HG03558 (cell line): ENCODE data around the gene STN1.
"Not testable (repeated sequence)": the region's sequence is repeated elsewhere in the genome, so short reads cannot be mapped to it uniquely, and the experiment has no call there.

Source experiments
- ATAC-seq: cut with Tn5 transposase; IDR thresholded peaks from one replicate; pipeline ENCODE4 v1.9.1; 2021; ENCODE audit warnings: moderate number of reproducible peaks; ENCODE audit not compliant: unreplicated experiment; ENCODE audit errors: extremely low read depth

Gene STN1

DNA sequence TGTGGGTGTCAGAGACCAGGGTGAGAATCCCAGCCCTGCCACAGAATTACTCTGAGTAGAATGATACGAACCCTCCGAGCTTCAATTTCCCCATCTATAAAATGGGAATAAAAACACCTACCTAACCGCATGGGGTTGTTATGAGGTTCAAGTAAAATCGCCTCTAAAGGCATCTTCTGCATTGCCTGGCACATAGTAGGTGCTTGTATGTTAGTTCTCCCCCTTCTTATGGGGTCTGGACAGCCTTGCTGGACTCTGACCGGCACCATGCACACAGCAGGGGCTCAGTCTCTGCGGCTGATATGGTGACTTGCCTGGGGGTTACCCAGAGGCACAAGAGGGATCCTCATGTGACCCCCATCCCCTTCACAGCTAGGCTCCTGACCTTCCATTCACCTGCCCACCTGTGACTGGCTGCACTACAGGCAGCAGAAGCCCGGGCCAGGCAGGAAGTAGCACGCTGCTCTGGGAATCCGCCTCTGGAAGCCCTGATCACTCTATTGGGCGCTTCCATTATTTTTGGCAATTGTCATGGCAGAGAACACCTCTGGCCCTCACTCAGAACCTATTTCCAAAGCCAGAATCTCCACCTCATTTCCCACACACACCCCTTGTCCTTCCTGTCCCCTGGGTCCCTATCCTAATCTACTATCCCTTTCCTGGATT, 68.6 kb downstream of the STN1 start:
- ATAC-seq: no peak

DNA sequence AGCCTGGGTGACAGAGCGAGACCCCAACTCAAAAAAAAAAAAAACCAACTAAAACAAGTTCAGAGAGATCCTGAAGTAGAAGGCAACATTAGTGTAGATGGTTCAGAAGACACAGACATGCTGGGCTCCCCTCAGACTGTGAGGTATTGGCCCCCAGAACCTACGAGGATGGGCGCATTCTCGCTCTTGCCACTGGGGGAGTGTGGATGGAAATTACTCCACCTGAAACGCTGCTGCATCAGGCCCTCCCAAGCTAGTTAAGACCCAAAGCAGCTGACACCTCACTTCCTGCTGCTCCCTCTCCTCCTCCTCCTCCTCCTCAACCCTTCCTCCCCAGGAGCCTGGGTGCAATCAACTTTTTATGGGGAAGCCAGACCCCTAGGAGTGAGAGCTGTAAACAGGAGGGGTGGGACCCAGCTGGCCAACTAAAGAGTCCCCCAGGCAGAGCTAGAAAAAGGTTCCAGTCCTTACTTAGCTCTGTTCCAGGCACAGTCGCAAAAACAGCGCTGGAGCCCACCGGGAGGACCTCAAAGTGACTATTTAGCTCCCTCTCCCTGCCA, 70.0 kb downstream of the STN1 start:
- no peak for ATAC-seq

DNA sequence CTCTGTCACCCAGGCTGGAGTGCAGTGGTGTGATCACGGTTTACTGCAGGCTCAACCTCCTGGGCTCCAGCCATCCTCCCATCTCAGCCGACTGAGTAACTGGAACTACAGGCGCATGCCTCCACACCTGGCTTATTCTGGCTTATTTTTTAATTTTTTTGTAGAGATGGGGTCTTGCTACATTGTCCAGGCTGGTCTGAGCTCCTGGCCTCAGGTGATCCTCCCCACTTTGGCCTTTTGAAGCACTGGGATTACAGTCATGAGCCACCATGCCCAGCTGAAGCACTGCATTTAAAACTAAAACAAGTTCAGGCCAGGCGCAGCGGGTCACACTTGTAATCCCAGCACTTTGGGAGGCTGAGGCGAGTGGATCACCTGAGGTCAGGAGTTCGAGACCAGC, 70.6 kb downstream of the STN1 start:
- ATAC-seq: no peak

DNA sequence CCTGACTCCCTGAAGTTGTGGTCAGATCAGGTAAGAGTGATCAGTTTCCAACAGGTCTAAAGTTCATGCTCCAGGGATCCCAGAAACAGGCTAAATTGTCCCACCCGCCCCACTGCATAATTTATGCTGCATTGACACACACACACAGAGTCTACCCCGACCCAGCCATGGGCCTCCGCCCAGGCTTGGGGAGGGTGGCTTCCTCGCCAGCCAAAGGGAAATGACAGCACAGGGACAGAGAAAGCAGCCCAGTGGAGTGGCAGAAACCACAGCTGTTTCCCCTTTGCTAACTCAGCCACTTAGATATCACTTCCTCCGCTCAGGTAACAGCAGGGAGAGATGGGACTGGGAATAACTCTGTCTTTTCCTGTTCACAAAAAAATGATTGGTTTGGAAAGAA, 72.0 kb downstream of the STN1 start:
- ATAC-seq: no peak

DNA sequence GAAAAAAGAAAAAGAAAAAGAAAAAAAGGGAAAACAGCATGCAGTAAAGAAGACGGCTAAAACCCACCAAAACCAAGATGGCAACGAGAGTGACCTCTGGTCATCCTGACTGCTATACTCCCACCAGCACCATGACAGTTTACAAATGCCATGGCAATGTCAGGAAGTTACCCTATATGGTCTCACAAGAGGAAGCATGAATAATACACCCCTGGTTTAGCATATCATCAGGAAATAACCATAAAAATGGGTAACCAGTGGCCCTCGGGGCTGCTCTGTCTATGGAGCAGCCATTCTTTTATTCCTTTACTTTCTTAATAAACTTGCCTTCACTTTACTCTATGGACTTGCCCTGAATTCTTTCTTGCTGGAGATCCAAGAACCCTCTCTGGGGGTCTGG, 72.6 kb downstream of the STN1 start:
- not testable (repeated sequence) for ATAC-seq

- ATAC-seq: no peak
Observed at GRCh38 chr10:103843854-103844570, 74.0 kb downstream of the STN1 start.

GRCh38 chr10:103843045-103843444, 74.9 kb downstream of the STN1 start:
- no peak for ATAC-seq

DNA sequence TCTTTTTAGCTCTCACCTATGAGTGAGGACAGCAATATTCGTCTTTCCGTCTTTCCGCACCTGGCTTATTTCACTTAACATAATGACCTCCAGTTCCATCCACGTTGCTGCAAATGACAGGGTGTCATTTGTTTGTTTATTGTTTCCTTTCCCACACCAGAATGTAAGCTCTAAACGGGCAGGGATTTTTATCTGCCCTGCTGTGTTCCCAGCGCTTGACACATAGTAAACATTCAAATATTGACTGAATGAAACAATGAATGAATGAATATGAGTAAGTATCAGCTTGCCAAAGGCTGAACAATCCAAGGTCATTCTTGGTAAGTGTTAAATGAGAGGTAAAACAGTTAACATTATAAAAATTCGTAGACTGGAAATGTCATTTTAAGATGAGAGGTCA, 75.4 kb downstream of the STN1 start:
- no peak for ATAC-seq

- ATAC-seq: no peak
Observed at GRCh38 chr10:103841519-103841918, 76.5 kb downstream of the STN1 start.

GRCh38 chr10:103840740-103841070, 77.3 kb downstream of the STN1 start:
- ATAC-seq: no peak

DNA sequence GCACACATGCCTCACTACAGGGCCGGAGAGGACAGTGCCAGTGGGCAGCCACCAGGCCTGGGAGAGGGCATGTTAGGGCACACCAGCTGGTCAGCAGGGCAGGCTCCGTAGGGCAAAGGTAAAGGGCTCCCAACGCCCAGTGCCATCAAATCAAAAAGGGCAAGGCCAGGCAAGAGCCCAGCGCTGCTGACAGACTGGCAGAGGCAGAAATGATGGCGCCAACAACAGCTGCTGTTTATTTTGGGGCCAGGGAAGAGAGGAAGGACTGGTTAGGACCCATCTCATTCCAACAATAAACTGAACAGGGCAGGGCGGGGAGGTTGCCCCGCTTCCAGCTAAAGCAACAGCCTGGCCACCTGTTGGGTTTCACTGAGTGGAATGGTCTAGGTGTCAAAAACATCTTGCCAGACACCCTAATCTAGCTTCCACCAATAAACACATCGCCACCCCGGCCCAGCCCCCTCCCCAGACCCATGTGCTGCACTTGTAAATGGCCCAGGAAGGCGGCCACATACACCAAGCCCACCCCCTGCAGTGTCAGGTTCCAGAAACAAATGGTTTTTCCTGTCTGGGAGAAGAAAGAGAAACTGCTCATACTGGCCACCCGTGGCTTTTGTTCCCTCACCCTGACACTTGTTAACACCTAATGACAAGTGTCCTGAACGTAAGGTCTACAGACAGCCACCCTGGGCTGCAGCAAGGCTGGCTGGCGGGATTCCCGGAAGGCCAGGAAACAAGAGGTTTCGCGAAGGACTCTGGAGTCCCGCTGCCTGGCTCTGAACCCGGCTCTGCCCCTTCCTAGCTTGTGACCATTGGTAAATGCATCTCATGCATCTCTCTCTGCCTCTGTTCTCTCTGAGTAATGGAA, 77.9 kb downstream of the STN1 start:
- no peak for ATAC-seq

DNA sequence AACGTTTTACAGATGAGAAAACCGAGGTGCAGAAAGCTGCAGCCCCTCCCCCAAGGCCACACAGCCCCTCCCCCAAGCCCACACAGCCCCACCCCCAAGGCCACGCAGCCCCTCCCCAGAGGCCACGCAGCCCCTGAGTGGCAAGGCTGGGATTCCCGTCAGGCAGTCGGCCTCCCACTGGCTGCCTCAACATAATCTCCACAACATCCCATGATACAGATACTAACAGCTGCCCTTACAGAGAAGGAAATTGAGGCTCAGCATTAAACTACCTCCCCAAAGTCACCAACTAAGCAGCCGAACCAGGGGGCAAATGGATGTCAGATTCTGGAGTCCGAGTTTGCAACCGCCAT, 78.5 kb downstream of the STN1 start:
- ATAC-seq: no peak

DNA sequence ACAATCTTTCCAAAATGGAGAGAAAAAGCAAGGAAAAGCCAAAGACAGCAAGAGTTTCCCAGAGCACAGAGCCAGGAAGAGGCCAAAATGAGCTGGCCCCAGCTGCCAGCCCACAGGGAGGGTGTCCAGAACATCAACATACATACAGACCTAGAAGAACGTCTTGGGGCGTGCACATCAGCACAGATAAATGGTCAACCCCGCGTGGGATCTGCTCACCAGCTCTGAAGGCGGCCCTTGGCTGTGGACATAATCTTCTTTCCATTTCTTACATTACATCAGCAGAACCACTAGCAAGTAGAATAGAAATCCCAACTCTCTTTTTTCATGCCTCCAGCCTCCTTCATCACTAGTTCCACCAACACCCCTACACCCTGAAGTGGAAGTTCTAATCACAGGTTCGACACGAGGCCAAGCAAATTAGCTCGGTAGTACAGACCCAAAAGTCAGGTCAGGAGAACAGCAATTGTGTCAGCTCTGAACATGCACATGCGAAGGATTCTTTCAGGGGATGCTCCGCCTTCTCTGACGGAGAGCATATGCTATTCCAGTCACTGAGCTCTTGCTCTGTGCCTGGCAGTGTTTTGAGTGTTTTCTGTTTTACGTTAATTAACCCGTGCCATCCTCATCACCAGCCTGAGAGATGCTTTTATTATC, 79.0 kb downstream of the STN1 start:
- ATAC-seq: no peak

GRCh38 chr10:103838070-103838395, 80.0 kb downstream of the STN1 start:
- no peak for ATAC-seq

DNA sequence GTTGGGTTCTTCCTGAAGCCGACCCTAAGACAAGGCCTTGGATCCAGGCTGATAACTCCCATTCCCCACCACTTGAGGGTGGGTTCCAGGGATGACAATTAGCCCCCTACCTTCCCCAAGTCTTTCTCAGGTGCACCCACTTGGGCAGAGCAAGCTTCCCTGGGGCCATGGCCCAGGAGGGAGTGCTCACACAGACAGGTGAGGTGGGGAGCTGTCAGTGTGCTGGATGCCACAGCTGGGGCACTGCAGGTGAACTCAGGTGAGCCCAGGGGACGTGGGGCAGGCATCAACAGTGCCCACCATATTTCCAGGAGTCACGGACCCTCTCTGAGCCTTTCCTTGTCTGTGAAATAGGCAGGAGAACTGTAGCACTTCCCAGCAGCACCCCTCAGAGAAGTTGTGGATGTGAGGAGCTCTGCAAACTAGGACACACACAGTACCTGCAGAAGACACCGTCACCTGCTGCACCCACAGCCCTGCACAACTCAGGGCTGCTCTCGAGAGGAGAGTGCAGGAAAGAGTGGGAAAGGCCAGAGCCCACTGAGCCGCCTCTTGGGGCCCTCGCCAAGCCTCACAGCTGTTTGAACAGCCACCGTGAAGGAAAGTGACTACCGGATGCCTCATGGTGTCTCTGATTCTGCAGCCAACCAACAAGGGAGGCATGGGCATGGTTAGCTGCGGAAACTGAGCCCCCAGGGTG, 80.5 kb downstream of the STN1 start:
- no peak for ATAC-seq

- no peak for ATAC-seq
Observed at GRCh38 chr10:103836861-103837260, 81.1 kb downstream of the STN1 start.

DNA sequence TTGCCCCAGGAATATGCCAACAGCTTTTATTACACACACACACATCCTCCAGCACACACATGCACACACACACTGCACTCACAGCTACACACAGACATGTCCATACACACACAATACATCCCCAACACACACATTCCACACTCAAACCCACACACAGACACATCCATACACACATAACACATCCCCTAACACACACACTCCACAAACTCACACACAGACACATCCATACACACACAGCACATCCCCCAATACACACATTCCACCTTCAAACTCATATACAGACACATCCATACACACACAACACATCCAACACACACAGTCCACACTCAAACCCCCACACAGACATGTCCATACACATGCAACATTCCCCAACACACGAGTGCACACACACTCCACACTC, 81.7 kb downstream of the STN1 start:
- ATAC-seq: no peak

GRCh38 chr10:103835096-103836050, 82.6 kb downstream of the STN1 start:
- no peak for ATAC-seq
